Mesothelial cell of epicardium (in vitro differentiated cells): ENCODE measurements around the gene GGT6. TPM values are rescaled to one million over a fixed set of nuclear protein-coding genes. Genes with fewer than 3 reads are reported as not detected.
A peak's percentile ranks its signal among the peaks of the same experiment; 100 is the strongest.

ENCODE experiments used
- DNase-seq, 2 experiments: peaks; one replicate each; pipeline ENCODE4 v3.0.0; 2021; ENCODE audit warnings: low spot score in 2 of 2; ENCODE audit not compliant: unreplicated experiment in 2 of 2
- H3K27ac Mint-ChIP-seq: 2 replicates; pipeline ENCODE4 v1.8.0; 2021; ENCODE audit warnings: mixed read lengths
- H3K27me3 Mint-ChIP-seq: 2 replicates; pipeline ENCODE4 v1.8.0; 2021; ENCODE audit warnings: low read depth, mixed read lengths
- H3K36me3 Mint-ChIP-seq: 2 replicates; pipeline ENCODE4 v1.8.0; 2021; ENCODE audit warnings: mixed read lengths
- H3K4me1 Mint-ChIP-seq: 2 replicates; pipeline ENCODE4 v1.8.0; 2021; ENCODE audit warnings: mixed read lengths
- H3K4me3 Mint-ChIP-seq: 2 replicates; pipeline ENCODE4 v1.8.0; 2021; ENCODE audit warnings: mild to moderate bottlenecking, moderate library complexity, mixed read lengths
- H3K9me3 Mint-ChIP-seq: 2 replicates; pipeline ENCODE4 v1.8.0; 2021; ENCODE audit warnings: mixed read lengths
- CTCF ChIP-seq: fragments of 200-600 bp; sonication (generic); IDR thresholded peaks from one replicate; pipeline ENCODE4 v1.5.0; 2021; ENCODE audit warnings: antibody characterized with exemption; ENCODE audit not compliant: unreplicated experiment
- total RNA-seq: library from RNA; stranded (reverse); gene quantifications from 3 replicates; pipeline ENCODE4 v1.2.1, GENCODE V29; 2021

Gene GGT6
- total RNA-seq, 1 donor from 2014 or later: 0.27 TPM

GRCh38 chr17:4585638-4585994 is 25.2 kb upstream of the GGT6 start:
- Mint-ChIP-seq H3K4me1 (peaks cover 86% of the 10 kb centered on the region), H3K36me3 (no peaks in the 10 kb centered on the region), H3K9me3 (no peaks in the 10 kb centered on the region), H3K4me3 (peak overlapping the region; percentile 89), H3K27ac (peak overlapping the region; percentile 94), H3K27me3 (no peaks in the 10 kb centered on the region)
- no peak for TF ChIP-seq CTCF
- no peak for DNase-seq

- H3K36me3 Mint-ChIP-seq: no peaks in the 10 kb centered on the region
- H3K27me3 Mint-ChIP-seq: no peaks in the 10 kb centered on the region
- TF ChIP-seq CTCF: no peak
- no peaks in the 10 kb centered on the region for H3K9me3 Mint-ChIP-seq
- DNase-seq: no peak
- peaks cover 83% of the 10 kb centered on the region for H3K4me1 Mint-ChIP-seq
- peak overlapping the region; percentile 89 for H3K4me3 Mint-ChIP-seq
- H3K27ac Mint-ChIP-seq: peak overlapping the region; percentile 83
Observed at GRCh38 chr17:4584917-4585637, 24.7 kb upstream of the GGT6 start.

- Mint-ChIP-seq H3K4me1 (peaks cover 84% of the 10 kb centered on the region), H3K36me3 (no peaks in the 10 kb centered on the region), H3K9me3 (no peaks in the 10 kb centered on the region), H3K27me3 (no peaks in the 10 kb centered on the region), H3K27ac (peak within 1 kb of the TSS; percentile 98), H3K4me3 (peak within 1 kb of the TSS; percentile 90)
- TF ChIP-seq CTCF: peak; percentile 7
- DNase-seq: peak; percentile 71 to 79
Observed at GRCh38 chr17:4584101-4584916, 23.9 kb upstream of the GGT6 start, which contains the start of gene SMTNL2. Gene SMTNL2, plus strand, starts transcription at chr17:4584529. Its CDS starts 77 bp downstream, at chr17:4584606.

GRCh38 chr17:4583782-4584100 is 23.4 kb upstream of the GGT6 start:
- Mint-ChIP-seq H3K27me3 (no peaks in the 10 kb centered on the region), H3K4me1 (peaks cover 79% of the 10 kb centered on the region), H3K4me3 (peak overlapping the region; percentile 90), H3K36me3 (no peaks in the 10 kb centered on the region), H3K9me3 (no peaks in the 10 kb centered on the region), H3K27ac (peak overlapping the region; percentile 98)
- DNase-seq: no peak
- TF ChIP-seq CTCF: peak; percentile 50

- peaks cover 74% of the 10 kb centered on the region for H3K4me1 Mint-ChIP-seq
- TF ChIP-seq CTCF: no peak
- no peaks in the 10 kb centered on the region for H3K27me3 Mint-ChIP-seq
- peak overlapping the region; percentile 56 for H3K27ac Mint-ChIP-seq
- H3K36me3 Mint-ChIP-seq: no peaks in the 10 kb centered on the region
- DNase-seq: no peak
- no peaks in the 10 kb centered on the region for H3K9me3 Mint-ChIP-seq
- H3K4me3 Mint-ChIP-seq: peak overlapping the region; percentile 90
Observed at GRCh38 chr17:4583206-4583605, 22.8 kb upstream of the GGT6 start.
